ENCODE measurements around the gene FER.

The FER gene

DNA sequence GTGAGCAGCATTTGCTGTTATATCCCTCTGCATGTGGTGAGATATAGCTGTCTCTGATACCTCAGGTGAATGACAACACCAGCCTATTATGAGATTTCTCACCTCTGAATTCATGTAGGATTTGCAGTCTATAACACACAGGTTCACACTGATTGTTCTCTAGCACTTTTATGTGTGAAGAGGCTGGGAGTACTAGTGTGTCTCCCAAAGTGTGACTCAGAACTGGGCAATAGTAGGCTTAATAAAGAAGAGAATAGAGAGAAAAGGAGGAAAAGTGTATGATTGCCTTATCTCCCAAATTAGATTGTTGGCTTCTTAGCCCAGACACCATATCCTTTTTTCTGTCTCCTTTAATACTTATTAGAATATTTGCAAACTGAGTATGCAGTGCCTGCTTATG lies 430.1 kb downstream of the FER start:
- H3K4me1 ChIP-seq = no peaks in the 10 kb centered on the region
- H3K4me3 ChIP-seq = no peak overlapping the region
- H3K27ac ChIP-seq = no peak overlapping the region
- H4K20me1 ChIP-seq = no peaks in the 10 kb centered on the region
- no peak overlapping the region for H3K4me2 ChIP-seq
- peaks cover 0 to 6% (median 0%) of the 10 kb centered on the region in 11 experiments; a peak in 2 of 22 replicates for H3K36me3 ChIP-seq
- H3K27me3 ChIP-seq = no peaks in the 10 kb centered on the region
- no peaks in the 10 kb centered on the region for H3K9me3 ChIP-seq (replicated peaks in 1 of 11)
- no peak for TF ChIP-seq Cebpa-rat (IDR thresholded peaks at IDR 0.05)
- H3K9ac ChIP-seq = no peak overlapping the region

DNA sequence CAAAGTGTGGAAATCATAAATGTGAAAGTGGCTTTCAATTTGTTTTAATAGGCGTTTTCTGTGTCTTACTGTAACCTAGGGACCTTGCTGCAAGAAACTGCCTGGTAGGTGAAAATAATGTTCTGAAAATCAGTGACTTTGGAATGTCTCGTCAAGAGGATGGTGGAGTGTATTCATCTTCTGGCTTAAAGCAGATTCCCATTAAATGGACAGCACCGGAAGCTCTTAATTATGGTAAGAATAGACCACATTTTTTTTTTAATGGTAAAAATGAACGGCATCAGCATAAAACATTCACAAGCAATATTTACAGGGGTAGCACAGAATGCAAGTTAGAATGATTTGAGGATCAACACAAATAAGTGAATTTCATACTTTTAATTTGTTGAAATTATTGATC lies 433.0 kb downstream of the FER start:
- no peaks in the 10 kb centered on the region for H3K9me3 ChIP-seq (replicated peaks in 1 of 11)
- peaks cover 0 to 9% (median 6%) of the 10 kb centered on the region in 10 experiments; a peak in 8 of 20 replicates for H3K4me1 ChIP-seq
- no peak overlapping the region for H3K9ac ChIP-seq
- TF ChIP-seq Cebpa-rat (IDR thresholded peaks at IDR 0.05) = no peak
- H3K27ac ChIP-seq = no peak overlapping the region
- H4K20me1 ChIP-seq = no peaks in the 10 kb centered on the region
- no peaks in the 10 kb centered on the region for H3K27me3 ChIP-seq
- H3K36me3 ChIP-seq = peaks cover 0 to 13% (median 0%) of the 10 kb centered on the region in 11 experiments; a peak in 5 of 22 replicates
- H3K4me2 ChIP-seq = no peak overlapping the region
- H3K4me3 ChIP-seq = no peak overlapping the region

DNA sequence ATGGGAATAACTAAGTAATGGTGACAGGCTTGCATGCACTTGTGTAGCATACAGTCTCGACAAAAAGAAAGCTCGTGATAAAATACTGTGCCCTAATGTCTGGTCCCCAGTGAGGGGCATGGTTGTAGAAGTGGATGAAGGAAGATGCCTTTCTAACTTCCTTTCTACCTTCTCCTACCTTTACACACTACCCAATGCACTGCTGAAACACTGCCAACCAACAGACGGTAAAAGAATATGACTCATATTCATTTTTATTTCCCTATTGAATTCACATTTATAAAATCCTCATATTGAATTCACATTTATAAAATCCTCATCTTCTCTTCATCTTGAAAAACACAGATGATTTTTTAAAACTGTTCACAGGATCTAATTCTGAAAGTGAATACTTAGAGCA lies 439.1 kb downstream of the FER start:
- peaks cover 0 to 49% (median 7%) of the 10 kb centered on the region in 11 experiments; a peak in 9 of 22 replicates for H3K36me3 ChIP-seq
- no peaks in the 10 kb centered on the region for H3K9me3 ChIP-seq (replicated peaks in 1 of 11)
- H3K4me2 ChIP-seq = no peak overlapping the region
- no peak for TF ChIP-seq Cebpa-rat (IDR thresholded peaks at IDR 0.05)
- no peak overlapping the region for H3K9ac ChIP-seq
- no peaks in the 10 kb centered on the region for H3K27me3 ChIP-seq
- H3K4me1 ChIP-seq = peaks cover 0 to 17% (median 8%) of the 10 kb centered on the region in 10 experiments; a peak in 13 of 20 replicates
- no peak overlapping the region for H3K27ac ChIP-seq
- H4K20me1 ChIP-seq = no peaks in the 10 kb centered on the region
- H3K4me3 ChIP-seq = no peak overlapping the region

DNA sequence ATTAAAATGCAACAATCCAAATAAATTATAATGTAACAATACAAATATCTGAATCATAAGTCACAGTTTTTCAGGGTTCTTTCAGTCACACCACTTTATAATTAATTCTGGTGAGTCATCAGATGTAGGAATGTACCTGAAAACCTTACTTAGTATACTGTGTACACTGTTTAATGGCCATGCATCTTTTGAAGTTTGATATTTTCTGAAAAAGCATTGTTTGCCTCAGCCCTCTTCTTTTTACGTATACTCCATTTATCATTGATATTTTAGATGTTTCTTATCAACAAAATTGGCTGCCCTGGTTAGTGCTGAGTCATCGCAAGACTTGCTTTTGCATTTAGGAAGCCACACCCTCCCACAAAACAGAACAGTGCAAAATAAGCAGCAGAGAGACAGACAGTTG lies 443.5 kb downstream of the FER start:
- Histone ChIP-seq H3K27ac (no peak overlapping the region), H3K9ac (no peak overlapping the region), H3K4me2 (peak overlapping the region in 5 of 11 experiments; percentile 31 to 74 (median 63); a peak in 8 of 22 replicates), H3K4me3 (no peak overlapping the region), H4K20me1 (no peaks in the 10 kb centered on the region), H3K4me1 (peaks cover 0 to 20% (median 2%) of the 10 kb centered on the region in 10 experiments; a peak in 8 of 20 replicates), H3K27me3 (no peaks in the 10 kb centered on the region), H3K9me3 (replicated peaks in 1 of 11) (no peaks in the 10 kb centered on the region), H3K36me3 (peaks cover 0 to 36% (median 7%) of the 10 kb centered on the region in 11 experiments; a peak in 9 of 22 replicates)
- no peak for TF ChIP-seq Cebpa-rat (IDR thresholded peaks at IDR 0.05)

DNA sequence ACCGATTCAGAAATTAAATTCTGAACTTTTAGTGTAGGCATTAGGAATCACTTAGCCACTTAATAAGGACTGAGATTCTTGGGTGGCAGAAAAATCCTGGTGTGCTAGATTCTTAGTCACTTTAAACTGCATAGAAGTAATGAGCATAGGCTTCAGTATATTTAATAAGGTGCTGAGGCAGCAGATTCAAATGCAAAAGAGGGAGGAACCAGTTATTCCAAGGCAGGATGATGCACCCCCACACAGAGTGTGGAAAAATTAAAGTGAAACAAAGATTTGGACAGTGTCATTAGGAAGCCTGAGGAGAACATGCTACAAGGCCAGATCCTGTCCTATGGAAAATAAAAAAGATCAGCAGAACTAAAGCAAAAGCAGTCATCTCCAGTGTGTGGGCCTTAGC lies 444.3 kb downstream of the FER start:
- no peak overlapping the region for H3K27ac ChIP-seq
- H3K4me2 ChIP-seq = peak overlapping the region in 3 of 11 experiments; percentile 63 to 74 (median 73); a peak in 6 of 22 replicates

DNA sequence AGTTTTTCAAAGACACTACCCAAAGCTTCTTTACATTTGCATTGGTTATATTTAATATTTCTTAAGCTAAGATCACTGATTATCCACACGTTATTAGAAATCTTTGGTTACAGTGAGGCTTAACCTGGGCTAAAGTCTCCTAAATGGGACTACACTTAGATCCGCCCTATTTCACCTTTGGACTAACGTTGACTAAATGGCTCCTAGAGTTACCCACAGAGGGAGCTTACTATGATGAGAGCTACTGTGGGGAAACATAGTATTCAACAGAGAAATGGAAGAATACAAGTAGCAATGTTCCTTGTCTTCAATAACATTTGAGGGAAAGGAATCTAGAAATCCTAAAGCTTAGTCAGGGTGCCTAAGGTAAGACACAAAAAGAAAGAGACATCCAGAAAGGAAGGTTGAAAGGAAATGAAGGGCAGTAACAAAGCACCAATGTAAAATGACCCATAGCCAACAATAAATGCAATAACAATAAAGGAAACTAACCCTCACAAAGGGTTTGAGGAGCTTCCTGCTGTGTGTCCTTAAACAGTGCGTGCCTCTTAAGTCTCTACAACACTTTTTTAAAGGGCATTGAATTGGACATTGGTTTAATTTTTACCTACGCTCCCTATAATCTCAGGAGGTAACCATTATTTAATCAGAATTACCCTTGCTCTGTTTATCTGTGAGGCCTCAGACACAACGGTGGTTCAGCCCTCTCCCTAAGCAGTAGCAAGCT lies 445.0 kb downstream of the FER start:
- peak overlapping the region in 1 of 11 experiments; percentile 73; a peak in 3 of 22 replicates for H3K4me2 ChIP-seq
- no peak for TF ChIP-seq Cebpa-rat (IDR thresholded peaks at IDR 0.05)
- H3K27ac ChIP-seq = no peak overlapping the region

More for the DNA sequence above, 444.3 kb downstream of the FER start:
- Histone ChIP-seq H3K27me3 (no peaks in the 10 kb centered on the region), H3K9ac (no peak overlapping the region), H3K4me3 (no peak overlapping the region), H3K4me1 (peaks cover 0 to 20% (median 2%) of the 10 kb centered on the region in 10 experiments; a peak in 8 of 20 replicates), H3K9me3 (replicated peaks in 1 of 11) (no peaks in the 10 kb centered on the region), H4K20me1 (no peaks in the 10 kb centered on the region), H3K36me3 (peaks cover 0 to 27% (median 7%) of the 10 kb centered on the region in 11 experiments; a peak in 8 of 22 replicates)
- no peak for TF ChIP-seq Cebpa-rat (IDR thresholded peaks at IDR 0.05)

DNA sequence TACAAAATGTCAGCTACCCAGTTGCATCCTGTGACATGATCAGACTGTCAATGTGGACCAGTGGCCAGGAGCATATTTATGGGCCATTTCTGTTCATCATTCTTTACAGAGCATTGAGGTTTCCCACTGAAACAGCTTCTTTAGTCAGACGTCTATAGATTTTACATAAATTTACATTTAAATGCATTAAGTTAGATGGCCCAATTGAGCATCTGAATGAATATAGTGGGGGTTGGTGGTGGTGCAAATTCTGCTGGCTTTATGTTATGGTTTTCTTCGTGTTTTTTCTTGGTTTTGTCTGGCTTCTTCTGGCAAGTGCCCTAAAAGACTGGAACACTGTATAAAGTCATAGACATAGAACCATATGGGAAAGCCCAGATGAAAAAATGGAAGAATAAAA lies 448.0 kb downstream of the FER start:
- Histone ChIP-seq H3K4me3 (no peak overlapping the region), H3K9me3 (replicated peaks in 1 of 11) (no peaks in the 10 kb centered on the region), H4K20me1 (no peaks in the 10 kb centered on the region), H3K4me2 (no peak overlapping the region), H3K36me3 (no peaks in the 10 kb centered on the region), H3K9ac (no peak overlapping the region), H3K4me1 (peaks cover 0 to 20% (median 2%) of the 10 kb centered on the region in 10 experiments; a peak in 8 of 20 replicates), H3K27ac (no peak overlapping the region), H3K27me3 (no peaks in the 10 kb centered on the region)
- no peak for TF ChIP-seq Cebpa-rat (IDR thresholded peaks at IDR 0.05)

More for the DNA sequence above, 445.0 kb downstream of the FER start:
- H3K36me3 ChIP-seq = peaks cover 0 to 20% (median 2%) of the 10 kb centered on the region in 11 experiments; a peak in 6 of 22 replicates
- no peaks in the 10 kb centered on the region for H4K20me1 ChIP-seq
- H3K9ac ChIP-seq = no peak overlapping the region
- H3K4me3 ChIP-seq = no peak overlapping the region
- H3K27me3 ChIP-seq = no peaks in the 10 kb centered on the region
- H3K4me1 ChIP-seq = peaks cover 0 to 20% (median 2%) of the 10 kb centered on the region in 10 experiments; a peak in 8 of 20 replicates
- no peaks in the 10 kb centered on the region for H3K9me3 ChIP-seq (replicated peaks in 1 of 11)

DNA sequence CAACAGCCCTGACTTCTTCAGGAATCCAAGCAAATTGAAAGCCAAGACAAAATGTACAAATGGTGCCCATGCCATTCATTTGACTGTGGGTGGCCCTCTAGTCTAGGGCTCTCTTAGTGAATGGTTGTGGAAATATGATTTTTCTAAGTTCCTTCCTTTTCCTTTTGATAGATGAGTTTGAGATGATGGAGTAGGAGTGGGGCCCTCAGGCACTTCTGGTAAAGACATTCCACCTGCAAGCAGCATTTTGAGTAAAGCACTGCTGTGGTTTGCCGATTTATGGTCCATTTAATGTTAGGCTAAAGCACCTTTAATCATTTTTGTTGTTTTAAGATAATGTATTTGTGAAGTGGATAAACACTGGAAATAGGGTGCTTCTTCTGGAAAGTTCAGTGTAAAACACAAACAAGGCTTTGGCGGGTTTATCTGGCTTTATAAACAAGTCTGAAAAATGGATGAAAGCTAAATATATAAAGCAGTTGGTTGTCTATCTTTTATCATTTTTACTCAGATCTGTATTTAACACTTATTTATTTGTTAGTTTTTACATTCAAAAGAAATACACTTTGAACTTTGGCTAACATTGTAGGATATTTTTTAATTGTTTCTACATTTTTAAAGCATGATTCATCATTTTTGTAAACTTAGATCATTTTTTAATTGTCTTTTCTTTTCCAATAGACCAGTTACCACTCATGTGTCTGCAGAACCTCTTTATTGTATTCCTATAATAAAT lies 448.6 kb downstream of the FER start:
- H3K27me3 ChIP-seq = no peaks in the 10 kb centered on the region

DNA sequence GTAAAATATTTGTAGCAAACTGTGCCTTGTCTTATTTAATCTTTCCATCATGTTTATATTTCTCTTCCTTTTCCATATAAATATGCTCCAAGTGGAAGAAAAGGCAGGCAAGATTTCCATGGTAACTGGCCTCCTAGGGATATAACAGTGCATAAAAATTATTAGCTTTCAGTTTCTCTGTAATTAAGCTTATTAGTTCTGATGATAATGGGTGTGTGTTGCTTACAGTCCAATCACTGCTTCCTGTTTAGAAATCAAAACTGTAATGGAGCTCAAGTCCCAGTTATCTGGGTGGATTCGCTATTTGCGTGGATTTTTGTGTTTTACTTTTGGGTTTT lies 449.1 kb downstream of the FER start:
- Histone ChIP-seq H3K27ac (no peak overlapping the region), H4K20me1 (no peaks in the 10 kb centered on the region), H3K4me2 (no peak overlapping the region), H3K27me3 (no peaks in the 10 kb centered on the region), H3K9ac (no peak overlapping the region), H3K9me3 (replicated peaks in 1 of 11) (no peaks in the 10 kb centered on the region), H3K4me3 (no peak overlapping the region), H3K36me3 (no peaks in the 10 kb centered on the region), H3K4me1 (peaks cover 0 to 11% (median 0%) of the 10 kb centered on the region in 10 experiments; a peak in 7 of 20 replicates)
- no peak for TF ChIP-seq Cebpa-rat (IDR thresholded peaks at IDR 0.05)

More for the DNA sequence above, 448.6 kb downstream of the FER start:
- Histone ChIP-seq H3K27ac (no peak overlapping the region), H3K36me3 (no peaks in the 10 kb centered on the region), H3K4me3 (no peak overlapping the region), H3K9me3 (replicated peaks in 1 of 11) (no peaks in the 10 kb centered on the region), H3K9ac (no peak overlapping the region), H3K4me1 (peaks cover 0 to 17% (median under 1%) of the 10 kb centered on the region in 10 experiments; a peak in 8 of 20 replicates), H4K20me1 (no peaks in the 10 kb centered on the region), H3K4me2 (no peak overlapping the region)
- TF ChIP-seq Cebpa-rat (IDR thresholded peaks at IDR 0.05) = no peak

Measured in BLaER1 treated with 17β-estradiol and CSF1 and Interleukin-3, amounts not matched to agents 10 nM and 100 nM (cell line).